ENCODE data around the gene SCAMP5. TPM values are rescaled to one million over a fixed set of nuclear protein-coding genes. Genes with fewer than 3 reads are reported as not detected.

The SCAMP5 gene
- total RNA-seq, 1 donor from 2014 or later = 1.3 TPM

- Mint-ChIP-seq H3K36me3 (ENCODE audit: low read depth) (no peaks in the 10 kb centered on the region), H3K27ac (no peak overlapping the region), H3K9me3 (no peaks in the 10 kb centered on the region), H3K27me3 (peaks cover 2% of the 10 kb centered on the region), H3K4me1 (no peaks in the 10 kb centered on the region), H3K4me3 (no peak overlapping the region)
- intact Hi-C loops (cut with micrococcal nuclease) = no loop called here
- DNase-seq = no peak
Measured at GRCh38 chr15:75016431-75016830, 21.1 kb downstream of the SCAMP5 start.

DNA sequence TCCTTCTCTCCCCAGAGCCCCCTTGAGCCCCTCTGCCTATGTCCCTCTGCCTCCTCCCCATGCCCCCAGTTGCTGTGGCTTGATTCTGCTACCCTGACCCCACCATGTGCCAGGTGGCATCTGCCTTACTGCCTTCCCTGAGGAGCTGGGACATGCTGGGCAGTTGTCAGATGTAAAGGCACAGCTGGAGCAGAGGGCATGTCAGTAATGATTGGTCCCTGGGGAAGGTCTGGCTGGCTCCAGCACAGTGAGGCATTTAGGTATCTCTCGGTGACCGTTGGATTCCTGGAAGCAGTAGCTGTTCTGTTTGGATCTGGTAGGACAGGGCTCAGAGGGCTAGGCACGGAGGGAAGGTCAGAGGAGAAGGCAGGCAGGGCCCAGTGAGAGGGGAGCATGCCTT lies 24.6 kb downstream of the SCAMP5 start:
- intact Hi-C loops (cut with micrococcal nuclease) = no loop called here
- no peaks in the 10 kb centered on the region for H3K9me3 Mint-ChIP-seq
- no peaks in the 10 kb centered on the region for H3K27me3 Mint-ChIP-seq
- DNase-seq = no peak
- H3K27ac Mint-ChIP-seq = no peak overlapping the region
- H3K4me1 Mint-ChIP-seq = peaks cover 7% of the 10 kb centered on the region
- peaks cover 2% of the 10 kb centered on the region for H3K36me3 Mint-ChIP-seq (ENCODE audit: low read depth)
- no peak overlapping the region for H3K4me3 Mint-ChIP-seq

DNA sequence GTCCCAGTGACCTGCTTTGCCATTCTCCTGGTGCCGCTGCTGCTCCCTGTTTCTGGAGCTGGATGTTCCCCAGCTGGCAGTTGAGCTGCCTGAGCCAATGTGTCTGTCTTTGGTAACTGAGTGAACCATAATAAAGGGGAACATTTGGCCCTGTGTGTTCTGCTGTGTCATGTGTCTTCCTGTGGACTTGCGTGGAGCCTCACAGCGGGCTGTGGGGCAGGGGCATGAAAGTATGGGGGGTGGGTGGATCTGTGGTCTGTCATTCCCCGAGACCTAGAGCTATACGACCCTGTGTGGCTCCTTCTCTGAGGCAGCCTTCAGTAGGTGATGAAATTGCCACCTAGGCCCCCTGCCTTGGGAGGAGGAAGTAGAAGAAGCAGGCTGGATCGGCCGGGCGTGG lies 26.0 kb downstream of the SCAMP5 start:
- H3K4me1 Mint-ChIP-seq = peaks cover 14% of the 10 kb centered on the region
- H3K36me3 Mint-ChIP-seq (ENCODE audit: low read depth) = peaks cover 7% of the 10 kb centered on the region
- DNase-seq = no peak
- no peak overlapping the region for H3K27ac Mint-ChIP-seq
- no peak overlapping the region for H3K4me3 Mint-ChIP-seq
- no peaks in the 10 kb centered on the region for H3K27me3 Mint-ChIP-seq
- H3K9me3 Mint-ChIP-seq = no peaks in the 10 kb centered on the region
- intact Hi-C loops (cut with micrococcal nuclease) = no loop called here

GRCh38 chr15:75022783-75023180 lies 27.4 kb downstream of the SCAMP5 start:
- Mint-ChIP-seq H3K4me3 (peak overlapping the region; percentile 89), H3K9me3 (no peaks in the 10 kb centered on the region), H3K27ac (no peak overlapping the region), H3K27me3 (no peaks in the 10 kb centered on the region), H3K4me1 (peaks cover 18% of the 10 kb centered on the region), H3K36me3 (ENCODE audit: low read depth) (peaks cover 7% of the 10 kb centered on the region)
- intact Hi-C loops (cut with micrococcal nuclease) = loop anchor here (1.0 kb wide), 1 partner anchor 66 kb away; the partner anchor contains the start of gene RPP25
- no peak for DNase-seq

DNA sequence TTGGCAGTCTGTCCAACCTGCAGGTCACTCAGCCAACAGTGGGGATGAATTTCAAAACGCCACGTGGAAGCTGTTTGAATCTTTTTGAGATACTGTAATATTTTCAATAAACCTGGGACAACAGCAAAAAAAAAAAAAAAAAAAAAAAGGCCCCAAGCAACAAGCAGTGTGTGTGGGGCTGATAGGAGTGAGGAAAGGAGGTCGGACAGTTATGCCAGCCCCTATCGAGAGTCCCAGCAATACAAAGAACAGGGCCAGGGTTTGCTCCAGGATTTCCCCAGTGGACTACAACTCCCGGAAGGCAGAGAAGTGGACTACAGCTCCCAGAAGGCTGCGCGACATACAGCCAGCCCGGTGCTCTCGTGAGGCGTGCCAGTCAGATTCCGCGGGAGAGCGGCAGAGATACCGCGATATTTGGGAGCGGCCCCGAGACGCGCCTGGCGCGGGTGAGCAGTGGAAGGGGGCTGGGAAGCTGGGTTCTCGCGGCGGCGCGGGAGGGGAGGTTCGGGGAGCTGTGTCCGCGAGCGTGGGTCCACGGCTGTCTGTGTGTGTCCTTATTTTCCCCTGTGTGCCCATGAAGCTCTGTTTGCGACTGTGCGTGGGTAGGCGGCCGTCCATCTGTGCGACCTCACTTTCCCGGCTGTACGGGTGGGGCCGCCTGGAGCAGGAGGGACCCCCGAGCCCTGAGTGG lies 28.0 kb downstream of the SCAMP5 start, which contains the start of gene PPCDC:
PPCDC (plus strand) TSS at position 410 of the 691 bp plus-strand sequence. CDS start 4,729 bp downstream, outside the sequence.
- no peaks in the 10 kb centered on the region for H3K27me3 Mint-ChIP-seq
- H3K27ac Mint-ChIP-seq = peak within 1 kb of the TSS; percentile 93
- peak within 1 kb of the TSS; percentile 89 for H3K4me3 Mint-ChIP-seq
- no peaks in the 10 kb centered on the region for H3K9me3 Mint-ChIP-seq
- intact Hi-C loops (cut with micrococcal nuclease) = loop anchor here (1.0 kb wide), 1 partner anchor 67 kb away; the partner anchor contains the start of gene RPP25
- H3K4me1 Mint-ChIP-seq = peaks cover 18% of the 10 kb centered on the region
- peak; percentile 99 for DNase-seq
- H3K36me3 Mint-ChIP-seq (ENCODE audit: low read depth) = peaks cover 7% of the 10 kb centered on the region

DNA sequence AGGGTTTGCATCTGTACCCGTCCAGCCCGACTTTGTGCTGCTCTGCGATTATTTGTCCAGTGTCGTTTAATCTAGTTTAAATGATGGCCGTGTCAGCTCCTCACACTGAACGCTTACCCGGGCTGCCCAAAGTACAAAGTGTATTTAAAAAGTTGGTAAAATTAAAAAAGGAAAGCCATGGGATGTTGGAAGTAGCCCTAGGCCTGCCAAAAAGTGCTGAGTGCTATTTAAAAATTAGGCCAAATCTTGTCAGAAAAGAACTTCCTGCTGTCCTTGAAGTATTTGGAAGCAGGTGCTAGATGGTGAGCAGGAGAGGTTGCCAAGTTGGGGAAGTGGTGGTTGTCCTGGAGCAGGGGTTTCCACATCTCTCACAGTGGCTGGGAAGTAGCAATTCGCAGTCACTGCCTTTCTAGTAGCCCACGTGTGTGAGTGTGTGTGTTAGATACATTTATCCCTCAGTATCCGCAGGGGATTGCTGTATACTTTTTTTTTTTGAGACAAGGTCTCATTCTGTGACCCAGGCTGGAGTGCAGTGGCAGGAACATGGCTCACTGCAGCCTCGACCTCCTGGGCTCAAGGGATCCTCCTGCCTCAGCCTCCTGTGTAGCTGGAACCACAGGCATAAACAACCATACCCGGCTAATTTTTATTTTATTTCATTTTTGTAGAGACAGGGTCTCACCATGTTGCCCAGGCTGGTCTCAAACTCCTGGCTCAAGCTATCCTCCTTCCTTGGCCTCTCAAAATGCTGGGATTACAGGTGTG lies 28.7 kb downstream of the SCAMP5 start:
- H3K27me3 Mint-ChIP-seq = no peaks in the 10 kb centered on the region
- peak overlapping the region; percentile 93 for H3K27ac Mint-ChIP-seq
- intact Hi-C loops (cut with micrococcal nuclease) = loop anchor here (1.0 kb wide), 1 partner anchor 68 kb away; the partner anchor contains the start of gene RPP25
- H3K4me1 Mint-ChIP-seq = peaks cover 19% of the 10 kb centered on the region
- no peaks in the 10 kb centered on the region for H3K9me3 Mint-ChIP-seq
- peak overlapping the region; percentile 89 for H3K4me3 Mint-ChIP-seq
- H3K36me3 Mint-ChIP-seq (ENCODE audit: low read depth) = peaks cover 7% of the 10 kb centered on the region
- peak; percentile 68 for DNase-seq

DNA sequence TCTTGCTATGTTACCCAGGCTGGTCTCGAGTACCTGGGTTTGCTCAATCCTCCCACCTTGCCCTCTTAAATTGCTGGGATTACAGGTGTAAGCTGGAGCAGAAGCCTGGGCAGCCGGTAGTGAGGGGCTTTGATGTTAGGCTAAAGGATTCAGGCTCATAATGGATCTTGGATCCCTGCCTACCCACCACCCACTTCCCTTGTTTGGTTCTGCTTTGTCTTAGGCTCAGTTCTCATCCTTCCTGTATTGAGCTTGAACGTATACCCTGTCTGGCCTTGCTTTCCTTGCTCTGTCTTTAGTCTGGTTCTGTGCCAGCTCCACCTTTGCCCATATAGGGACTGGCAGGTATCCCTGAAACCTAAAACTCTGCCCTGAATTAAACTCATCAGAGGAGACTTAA lies 29.7 kb downstream of the SCAMP5 start:
- Mint-ChIP-seq H3K27ac (peak overlapping the region; percentile 63), H3K27me3 (no peaks in the 10 kb centered on the region), H3K9me3 (no peaks in the 10 kb centered on the region), H3K4me3 (peak overlapping the region; percentile 89), H3K4me1 (peaks cover 24% of the 10 kb centered on the region), H3K36me3 (ENCODE audit: low read depth) (peaks cover 7% of the 10 kb centered on the region)
- intact Hi-C loops (cut with micrococcal nuclease) = no loop called here
- no peak for DNase-seq

DNA sequence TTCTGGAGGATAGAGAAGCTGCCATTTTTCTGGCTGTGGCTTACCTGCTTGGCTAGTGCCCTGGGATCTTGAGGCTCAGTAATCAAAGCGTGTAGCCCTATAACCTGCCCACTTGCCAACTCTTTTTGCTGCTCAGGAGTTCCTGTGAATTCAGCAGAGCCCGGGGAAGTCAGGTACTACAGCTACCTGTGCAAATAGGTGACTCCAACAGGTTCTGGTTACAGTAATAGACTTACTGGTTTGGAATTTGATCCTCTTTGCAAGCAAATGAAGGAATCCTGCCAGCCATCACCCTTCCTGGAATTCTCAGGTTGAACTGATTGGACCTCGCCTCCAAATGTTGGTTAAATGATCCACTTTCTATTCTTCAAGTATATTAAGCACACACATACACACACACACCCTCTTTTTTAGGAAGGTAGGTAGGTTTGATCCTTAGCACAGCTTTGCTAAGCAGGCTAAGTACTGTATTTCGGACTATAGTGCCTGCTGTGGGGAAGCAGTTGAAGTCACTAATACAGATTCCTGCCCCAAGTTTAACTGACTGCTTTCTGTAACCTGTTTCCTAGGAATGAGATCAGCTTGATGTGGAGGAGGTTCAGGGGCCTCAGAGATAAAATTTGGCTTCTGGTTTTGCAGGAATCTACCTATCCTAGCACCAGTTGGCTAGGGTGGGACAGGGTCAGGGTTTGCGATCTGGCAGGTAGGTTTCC lies 30.3 kb downstream of the SCAMP5 start:
- no peaks in the 10 kb centered on the region for H3K27me3 Mint-ChIP-seq
- H3K4me3 Mint-ChIP-seq = peak overlapping the region; percentile 89
- H3K27ac Mint-ChIP-seq = peak overlapping the region; percentile 63
- H3K36me3 Mint-ChIP-seq (ENCODE audit: low read depth) = peaks cover 7% of the 10 kb centered on the region
- DNase-seq = no peak
- peaks cover 28% of the 10 kb centered on the region for H3K4me1 Mint-ChIP-seq
- intact Hi-C loops (cut with micrococcal nuclease) = no loop called here
- H3K9me3 Mint-ChIP-seq = no peaks in the 10 kb centered on the region

DNA sequence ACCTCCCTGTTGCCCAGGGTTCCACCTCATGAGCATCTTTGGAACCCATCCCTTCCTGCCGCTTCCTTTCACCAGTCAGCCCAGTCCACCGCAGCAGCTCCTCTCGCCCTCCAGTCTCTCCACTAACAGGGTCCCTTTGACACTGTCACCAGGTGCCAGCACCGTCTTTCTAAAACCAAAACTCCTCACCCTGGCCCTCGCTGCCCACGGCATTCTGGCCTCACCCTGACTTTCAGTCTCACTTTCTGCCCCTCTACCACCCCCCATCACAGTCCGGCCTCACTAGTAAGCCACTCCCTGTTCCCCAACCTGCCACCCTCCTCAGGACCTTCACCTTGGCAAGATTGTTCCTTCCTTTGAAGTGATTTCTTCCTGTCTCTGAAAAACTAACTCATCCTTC lies 32.2 kb downstream of the SCAMP5 start:
- intact Hi-C loops (cut with micrococcal nuclease) = no loop called here
- no peaks in the 10 kb centered on the region for H3K27me3 Mint-ChIP-seq
- H3K27ac Mint-ChIP-seq = peak overlapping the region; percentile 1
- H3K4me1 Mint-ChIP-seq = peaks cover 46% of the 10 kb centered on the region
- H3K9me3 Mint-ChIP-seq = no peaks in the 10 kb centered on the region
- H3K4me3 Mint-ChIP-seq = no peak overlapping the region
- H3K36me3 Mint-ChIP-seq (ENCODE audit: low read depth) = peaks cover 12% of the 10 kb centered on the region
- DNase-seq = no peak

DNA sequence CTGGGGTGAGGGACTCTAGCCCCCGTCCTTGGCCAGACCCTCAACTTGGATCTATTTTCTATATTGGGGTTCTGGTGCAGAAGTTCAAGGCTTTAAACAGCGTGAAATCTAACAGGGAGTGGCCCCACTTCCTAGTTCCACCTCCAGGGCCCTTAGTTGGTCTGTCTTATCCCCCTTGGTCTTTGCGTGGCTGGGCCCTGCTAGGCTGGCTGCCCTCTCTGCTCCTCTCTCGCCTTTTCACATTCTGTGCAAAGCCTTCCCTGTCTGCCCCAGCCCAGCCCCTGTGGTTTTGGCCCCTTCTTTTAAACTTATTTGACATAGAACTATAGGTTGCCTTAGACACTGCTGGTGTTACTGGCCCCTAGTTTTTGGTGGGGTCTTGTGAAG lies 33.6 kb downstream of the SCAMP5 start:
- peaks cover 10% of the 10 kb centered on the region for H3K36me3 Mint-ChIP-seq (ENCODE audit: low read depth)
- no peak overlapping the region for H3K4me3 Mint-ChIP-seq
- peak overlapping the region; percentile 51 for H3K27ac Mint-ChIP-seq
- H3K27me3 Mint-ChIP-seq = no peaks in the 10 kb centered on the region
- DNase-seq = no peak
- no peaks in the 10 kb centered on the region for H3K9me3 Mint-ChIP-seq
- H3K4me1 Mint-ChIP-seq = peaks cover 47% of the 10 kb centered on the region
- intact Hi-C loops (cut with micrococcal nuclease) = loop anchor here (1.0 kb wide), 1 partner anchor 175 kb away; no protein-coding TSS in a partner anchor

- Mint-ChIP-seq H3K27ac (peak overlapping the region; percentile 76), H3K36me3 (ENCODE audit: low read depth) (peaks cover 10% of the 10 kb centered on the region), H3K4me3 (peak overlapping the region; percentile 26), H3K27me3 (no peaks in the 10 kb centered on the region), H3K9me3 (no peaks in the 10 kb centered on the region), H3K4me1 (peaks cover 44% of the 10 kb centered on the region)
- intact Hi-C loops (cut with micrococcal nuclease) = loop anchor here (1.0 kb wide), 1 partner anchor 175 kb away; no protein-coding TSS in a partner anchor
- peak; percentile 97 for DNase-seq
Measured at GRCh38 chr15:75029378-75030022, 34.1 kb downstream of the SCAMP5 start.

DNA sequence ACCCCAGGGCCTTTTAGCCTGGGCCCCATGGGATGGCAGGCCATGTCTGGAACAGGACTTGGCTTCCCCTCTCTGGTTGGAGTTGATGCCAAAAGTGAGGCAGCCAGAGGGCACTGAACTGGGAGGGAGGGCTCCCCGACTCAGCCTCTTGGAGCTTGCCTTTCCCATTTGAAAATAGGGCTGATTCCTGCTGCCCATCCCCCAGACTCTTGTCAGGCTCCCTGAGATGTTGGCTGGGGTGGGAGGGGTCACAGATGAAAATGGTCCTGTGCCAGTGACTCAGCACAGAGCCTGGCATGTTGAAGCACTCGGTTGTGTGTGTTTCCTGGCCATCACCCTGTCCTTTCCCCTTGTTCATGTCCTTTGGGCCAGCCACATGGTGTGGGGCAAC lies 34.7 kb downstream of the SCAMP5 start:
- H3K27me3 Mint-ChIP-seq = no peaks in the 10 kb centered on the region
- no peak for DNase-seq
- no peak overlapping the region for H3K4me3 Mint-ChIP-seq
- peaks cover 9% of the 10 kb centered on the region for H3K36me3 Mint-ChIP-seq (ENCODE audit: low read depth)
- H3K27ac Mint-ChIP-seq = no peak overlapping the region
- no peaks in the 10 kb centered on the region for H3K9me3 Mint-ChIP-seq
- peaks cover 41% of the 10 kb centered on the region for H3K4me1 Mint-ChIP-seq
- intact Hi-C loops (cut with micrococcal nuclease) = no loop called here

DNA sequence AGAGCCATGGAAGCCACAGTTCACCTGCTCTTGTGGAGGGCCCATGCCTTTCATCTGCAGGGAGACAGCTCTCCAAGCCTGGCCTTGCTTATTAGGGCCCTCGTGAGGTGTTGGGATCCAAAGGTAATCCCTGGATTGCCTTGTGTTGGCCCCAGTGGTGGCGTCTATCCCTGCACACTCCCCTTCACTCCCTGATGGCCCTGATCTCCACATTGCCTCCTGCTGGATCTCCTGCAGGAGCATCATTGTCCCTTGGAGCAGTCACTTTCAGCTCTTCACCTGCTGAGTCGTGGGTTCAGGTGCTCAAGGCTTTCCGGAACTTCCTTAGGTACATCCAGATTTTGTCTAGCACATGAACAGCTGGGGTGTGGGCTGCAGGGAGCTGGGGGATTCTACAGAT lies 35.1 kb downstream of the SCAMP5 start:
- no peak for DNase-seq
- peaks cover 37% of the 10 kb centered on the region for H3K4me1 Mint-ChIP-seq
- peak overlapping the region; percentile 21 for H3K4me3 Mint-ChIP-seq
- H3K27ac Mint-ChIP-seq = no peak overlapping the region
- intact Hi-C loops (cut with micrococcal nuclease) = no loop called here
- no peaks in the 10 kb centered on the region for H3K27me3 Mint-ChIP-seq
- H3K9me3 Mint-ChIP-seq = no peaks in the 10 kb centered on the region
- peaks cover 5% of the 10 kb centered on the region for H3K36me3 Mint-ChIP-seq (ENCODE audit: low read depth)
